ENCODE results near the gene RAB25. TPM values are rescaled to one million over a fixed set of nuclear protein-coding genes. Genes with fewer than 3 reads are reported as not detected.

Gene RAB25
- polyA plus RNA-seq, 2 of the 4 experiments (the other 2 are of a cell fraction) = not detected

- TF ChIP-seq ZSCAN20 (CRISPR knock-in tag; IDR thresholded peaks at IDR 0.05) = no peak
- peak; percentile 71; the same call in 1 of the 2 replicates for TF ChIP-seq KDM1A (IDR thresholded peaks at IDR 0.05; ENCODE audit: low read depth)
- TF ChIP-seq NFE2L2 (conservative IDR thresholded peaks at IDR 0.05; ENCODE audit: low read length) = no peak
- no peak for TF ChIP-seq HOXB5 (CRISPR knock-in tag; IDR thresholded peaks at IDR 0.05)
- 0 out of 2 replicates have a peak, but pooled peaks have one; percentile 39 for TF ChIP-seq HDAC2 (IDR thresholded peaks at IDR 0.05)
- TF ChIP-seq GATA3 (IDR thresholded peaks at IDR 0.05; ENCODE audit: borderline replicate concordance) = no peak
- TF ChIP-seq JUN (IDR thresholded peaks at IDR 0.05) = no peak
- H3K9me3 ChIP-seq = no peaks in the 10 kb centered on the region
- no peak overlapping the region for H3K4me2 ChIP-seq
- DNase-seq (ENCODE audit: low read depth in 1 of 2, low spot score in 1 of 2) = no peak
- ChIA-PET POLR2A (no interaction called here), CTCF (interaction anchor here (0.9 to 29.4 kb wide), 4 partner anchors 14 to 43 kb away, joined by 3 to 2239 read pairs (median 14); partner anchors contain the start of genes LMNA and SEMA4A)
- H3K4me3 ChIP-seq = no peak overlapping the region
- H3K27ac ChIP-seq = peak overlapping the region in 1 of 2 experiments; percentile 36; a peak in 1 of 6 replicates
- no peak for ATAC-seq
- no peak for FAIRE-seq
- 69% methylated on average over 2 of the region's 2 CpGs for WGBS (ENCODE audit: missing lambda C conversion rate)
- H3K4me1 ChIP-seq = peaks cover 60% of the 10 kb centered on the region
These were observed 49.3 kb downstream of the RAB25 start for GRCh38 chr1:156110252-156110651.

GRCh38 chr1:156111355-156111962 is 50.5 kb downstream of the RAB25 start:
- Histone ChIP-seq H3K4me3 (no peak overlapping the region), H3K27ac (peak overlapping the region; percentile 10 to 95; a peak in 5 of 6 replicates), H3K9me3 (no peaks in the 10 kb centered on the region), H3K4me2 (no peak overlapping the region), H3K4me1 (peaks cover 51% of the 10 kb centered on the region)
- ChIA-PET POLR2A (interaction anchor here (0.8 to 1.3 kb wide), 2 partner anchors 12 to 14 kb away, joined by 3 to 4 read pairs; no protein-coding TSS in a partner anchor), CTCF (interaction anchor here (1.1 to 54.8 kb wide), 5 partner anchors 16 to 114 kb away, joined by 3 to 2239 read pairs (median 9); partner anchors contain the start of gene MEX3A)
- FAIRE-seq = no peak
- TF ChIP-seq, protein P1, sequence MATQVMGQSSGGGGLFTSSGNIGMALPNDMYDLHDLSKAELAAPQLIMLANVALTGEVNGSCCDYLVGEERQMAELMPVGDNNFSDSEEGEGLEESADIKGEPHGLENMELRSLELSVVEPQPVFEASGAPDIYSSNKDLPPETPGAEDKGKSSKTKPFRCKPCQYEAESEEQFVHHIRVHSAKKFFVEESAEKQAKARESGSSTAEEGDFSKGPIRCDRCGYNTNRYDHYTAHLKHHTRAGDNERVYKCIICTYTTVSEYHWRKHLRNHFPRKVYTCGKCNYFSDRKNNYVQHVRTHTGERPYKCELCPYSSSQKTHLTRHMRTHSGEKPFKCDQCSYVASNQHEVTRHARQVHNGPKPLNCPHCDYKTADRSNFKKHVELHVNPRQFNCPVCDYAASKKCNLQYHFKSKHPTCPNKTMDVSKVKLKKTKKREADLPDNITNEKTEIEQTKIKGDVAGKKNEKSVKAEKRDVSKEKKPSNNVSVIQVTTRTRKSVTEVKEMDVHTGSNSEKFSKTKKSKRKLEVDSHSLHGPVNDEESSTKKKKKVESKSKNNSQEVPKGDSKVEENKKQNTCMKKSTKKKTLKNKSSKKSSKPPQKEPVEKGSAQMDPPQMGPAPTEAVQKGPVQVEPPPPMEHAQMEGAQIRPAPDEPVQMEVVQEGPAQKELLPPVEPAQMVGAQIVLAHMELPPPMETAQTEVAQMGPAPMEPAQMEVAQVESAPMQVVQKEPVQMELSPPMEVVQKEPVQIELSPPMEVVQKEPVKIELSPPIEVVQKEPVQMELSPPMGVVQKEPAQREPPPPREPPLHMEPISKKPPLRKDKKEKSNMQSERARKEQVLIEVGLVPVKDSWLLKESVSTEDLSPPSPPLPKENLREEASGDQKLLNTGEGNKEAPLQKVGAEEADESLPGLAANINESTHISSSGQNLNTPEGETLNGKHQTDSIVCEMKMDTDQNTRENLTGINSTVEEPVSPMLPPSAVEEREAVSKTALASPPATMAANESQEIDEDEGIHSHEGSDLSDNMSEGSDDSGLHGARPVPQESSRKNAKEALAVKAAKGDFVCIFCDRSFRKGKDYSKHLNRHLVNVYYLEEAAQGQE (IDR thresholded peaks at IDR 0.05) = no peak
- TF ChIP-seq CBX8 (IDR thresholded peaks at IDR 0.05) (no peak), CTCF (IDR thresholded peaks at IDR 0.05) (no peak), POLR2A (IDR thresholded peaks at IDR 0.05; ENCODE audit: low read length) (no peak), FOSL2 (IDR thresholded peaks at IDR 0.05) (no peak), FOSL2 (CRISPR knock-in tag; IDR thresholded peaks at IDR 0.05) (no peak), ZC3H11A (IDR thresholded peaks at IDR 0.05) (no peak), EHF (CRISPR knock-in tag; IDR thresholded peaks at IDR 0.05) (no peak), HDAC2 (IDR thresholded peaks at IDR 0.05) (peak; percentile 67; the same call in 1 of the 2 replicates), RFX5 (IDR thresholded peaks at IDR 0.05) (no peak), NFE2L2 (conservative IDR thresholded peaks at IDR 0.05; ENCODE audit: low read length) (no peak), CHD2 (IDR thresholded peaks at IDR 0.05; ENCODE audit: low read length, partially characterized antibody) (no peak), POLR2AphosphoS2 (conservative IDR thresholded peaks at IDR 0.05; ENCODE audit: low read length) (no peak), CHD4 (IDR thresholded peaks at IDR 0.05; ENCODE audit: borderline replicate concordance) (no peak), KDM1A (IDR thresholded peaks at IDR 0.05; ENCODE audit: low read depth) (peak; percentile 95), SMC3 (IDR thresholded peaks at IDR 0.05) (no peak)
- TF ChIP-seq, protein P2, sequence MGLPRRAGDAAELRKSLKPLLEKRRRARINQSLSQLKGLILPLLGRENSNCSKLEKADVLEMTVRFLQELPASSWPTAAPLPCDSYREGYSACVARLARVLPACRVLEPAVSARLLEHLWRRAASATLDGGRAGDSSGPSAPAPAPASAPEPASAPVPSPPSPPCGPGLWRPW (IDR thresholded peaks at IDR 0.05) = no peak
- TF ChIP-seq, protein P3, sequence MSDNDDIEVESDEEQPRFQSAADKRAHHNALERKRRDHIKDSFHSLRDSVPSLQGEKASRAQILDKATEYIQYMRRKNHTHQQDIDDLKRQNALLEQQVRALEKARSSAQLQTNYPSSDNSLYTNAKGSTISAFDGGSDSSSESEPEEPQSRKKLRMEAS (IDR thresholded peaks at IDR 0.05) = no peak
- no peak for ATAC-seq
- DNase-seq (ENCODE audit: low read depth in 1 of 2, low spot score in 1 of 2) = no peak
- 85% methylated on average over 4 of the region's 4 CpGs for WGBS (ENCODE audit: missing lambda C conversion rate)
